Stimulated activated CD4-positive, alpha-beta T cell treated with anti-CD3 and anti-CD28 coated beads, Interleukin-1b, Interleukin-23, amount 100 ng/mL, for 48 hours (primary cell): Measurements from ENCODE around the gene CCL25.

Experiments
- DNase-seq: peaks from one replicate; pipeline ENCODE4 v3.0.0-alpha.2; 2020

The CCL25 gene

GRCh38 chr19:8046569-8047165, 5.9 kb upstream of the CCL25 start:
- no peak for DNase-seq

- DNase-seq = peak; percentile 96
Observed at GRCh38 chr19:8050274-8051096, 2.1 kb upstream of the CCL25 start.

- DNase-seq = no peak
Observed at GRCh38 chr19:8054169-8054568, 1.6 kb downstream of the CCL25 start.

- no peak for DNase-seq
Observed at GRCh38 chr19:8056533-8056932, 4.0 kb downstream of the CCL25 start.

- DNase-seq = no peak
Observed at GRCh38 chr19:8057545-8058270, 5.1 kb downstream of the CCL25 start.

GRCh38 chr19:8064911-8065874, 12.6 kb downstream of the CCL25 start:
- DNase-seq = peak; percentile 7

GRCh38 chr19:8065875-8066261, 13.3 kb downstream of the CCL25 start:
- DNase-seq = no peak

- peak; percentile 13 for DNase-seq
Observed at GRCh38 chr19:8069096-8069973, 16.8 kb downstream of the CCL25 start.

- DNase-seq = no peak
Observed at GRCh38 chr19:8071912-8072311, 19.4 kb downstream of the CCL25 start.

GRCh38 chr19:8074501-8074900, 21.9 kb downstream of the CCL25 start:
- no peak for DNase-seq

- no peak for DNase-seq
Observed at GRCh38 chr19:8075158-8076074, 22.9 kb downstream of the CCL25 start.

GRCh38 chr19:8079988-8080387, 27.4 kb downstream of the CCL25 start:
- no peak for DNase-seq

- DNase-seq = no peak
Observed at GRCh38 chr19:8080832-8081231, 28.3 kb downstream of the CCL25 start.

GRCh38 chr19:8081569-8082550, 29.3 kb downstream of the CCL25 start:
- DNase-seq = no peak

GRCh38 chr19:8083141-8083540, 30.6 kb downstream of the CCL25 start:
- no peak for DNase-seq

- DNase-seq = no peak
Observed at GRCh38 chr19:8084152-8084551, 31.6 kb downstream of the CCL25 start.

- no peak for DNase-seq
Observed at GRCh38 chr19:8085598-8086408, 33.2 kb downstream of the CCL25 start.

- no peak for DNase-seq
Observed at GRCh38 chr19:8086849-8087248, 34.3 kb downstream of the CCL25 start.
